ENCODE data around the gene CPXM2.

- no peak for TF ChIP-seq GABPB1 (CRISPR knock-in tag; IDR thresholded peaks at IDR 0.05)
- no peak for TF ChIP-seq CC2D1A (IDR thresholded peaks at IDR 0.05)
- TF ChIP-seq HINFP (tag; conservative IDR thresholded peaks at IDR 0.05; ENCODE audit: low read depth): no peak
- no peak for TF ChIP-seq ZNF431 (CRISPR knock-in tag; IDR thresholded peaks at IDR 0.05)
- no peak for TF ChIP-seq CBX2 (IDR thresholded peaks at IDR 0.05; ENCODE audit: insufficient read depth, low read length, poor library complexity, severe bottlenecking)
These were observed 82.0 kb downstream of the CPXM2 start for GRCh38 chr10:123809632-123810031.

Data from K562 (cell line).